ENCODE results near the gene KIF5A. TPM values are rescaled to one million over a fixed set of nuclear protein-coding genes. Genes with fewer than 3 reads are reported as not detected.

Gene KIF5A
- total RNA-seq, 4 donors from 2014 or later = 2.1 to 3.2 (median 2.4) TPM

DNA sequence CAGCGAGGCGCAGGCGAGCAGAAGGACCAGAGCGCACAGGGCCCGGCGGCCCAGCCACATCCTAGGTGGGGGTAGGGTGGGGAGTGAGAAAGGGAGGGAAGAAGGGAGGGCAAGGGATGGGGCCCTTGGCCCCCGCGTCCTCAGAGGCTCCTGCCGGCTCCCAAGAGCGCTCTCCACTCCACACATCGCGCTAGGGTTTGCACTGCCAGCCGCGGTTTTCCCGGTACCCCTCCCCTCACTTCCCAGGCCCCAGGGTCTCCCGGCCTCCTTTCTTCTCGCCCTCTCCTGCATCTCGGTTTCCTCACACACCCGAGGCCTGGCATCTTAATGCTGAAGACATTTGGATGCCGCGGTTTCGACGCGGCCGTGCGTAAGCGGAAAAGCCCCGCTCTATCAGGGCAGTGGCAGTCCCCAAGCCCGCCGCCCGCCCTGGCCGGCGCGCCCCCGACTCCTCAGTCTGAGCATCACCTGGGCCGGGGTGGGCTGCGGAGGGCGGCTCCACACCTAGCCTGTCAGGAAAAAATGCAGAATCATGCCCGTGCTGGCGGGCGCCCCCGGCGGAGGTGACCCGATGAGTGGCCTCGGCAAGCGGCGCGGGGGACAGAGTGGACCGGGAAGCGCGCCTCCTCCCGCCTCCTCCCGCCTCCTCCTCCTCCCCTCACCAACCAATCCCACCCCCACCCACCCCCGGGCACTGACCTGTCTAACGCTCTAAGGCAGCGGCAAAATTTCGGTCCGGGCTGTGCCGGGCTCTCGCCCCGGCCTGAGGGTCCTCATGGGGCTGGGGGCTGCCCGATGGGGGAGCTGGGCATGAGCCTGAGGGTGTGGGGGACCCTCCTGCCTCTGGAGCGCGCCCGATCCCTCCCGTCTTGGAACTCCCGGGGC lies 82.5 kb downstream of the KIF5A start:
- intact Hi-C loops (cut with DNase I) = no loop called here
- WGBS = 1% methylated on average over 37 of the region's 67 CpGs
- Histone ChIP-seq H3K4me1 (peaks cover 16 to 35% (median 29%) of the 10 kb centered on the region in 4 donors), H3K36me3 (peaks cover 0 to 13% (median 4%) of the 10 kb centered on the region in 4 donors), H3K27me3 (peaks cover 0 to 73% (median 10%) of the 10 kb centered on the region in 4 donors), H3K27ac (replicated peaks in 1 of 4) (peak overlapping the region; percentile 30 to 65 (median 58)), H3K4me3 (peak overlapping the region; percentile 61 to 68 (median 63)), H3K9me3 (no peaks in the 10 kb centered on the region)
- TF ChIP-seq EP300 (IDR thresholded peaks at IDR 0.05) = no peak
- TF ChIP-seq, protein P1, sequence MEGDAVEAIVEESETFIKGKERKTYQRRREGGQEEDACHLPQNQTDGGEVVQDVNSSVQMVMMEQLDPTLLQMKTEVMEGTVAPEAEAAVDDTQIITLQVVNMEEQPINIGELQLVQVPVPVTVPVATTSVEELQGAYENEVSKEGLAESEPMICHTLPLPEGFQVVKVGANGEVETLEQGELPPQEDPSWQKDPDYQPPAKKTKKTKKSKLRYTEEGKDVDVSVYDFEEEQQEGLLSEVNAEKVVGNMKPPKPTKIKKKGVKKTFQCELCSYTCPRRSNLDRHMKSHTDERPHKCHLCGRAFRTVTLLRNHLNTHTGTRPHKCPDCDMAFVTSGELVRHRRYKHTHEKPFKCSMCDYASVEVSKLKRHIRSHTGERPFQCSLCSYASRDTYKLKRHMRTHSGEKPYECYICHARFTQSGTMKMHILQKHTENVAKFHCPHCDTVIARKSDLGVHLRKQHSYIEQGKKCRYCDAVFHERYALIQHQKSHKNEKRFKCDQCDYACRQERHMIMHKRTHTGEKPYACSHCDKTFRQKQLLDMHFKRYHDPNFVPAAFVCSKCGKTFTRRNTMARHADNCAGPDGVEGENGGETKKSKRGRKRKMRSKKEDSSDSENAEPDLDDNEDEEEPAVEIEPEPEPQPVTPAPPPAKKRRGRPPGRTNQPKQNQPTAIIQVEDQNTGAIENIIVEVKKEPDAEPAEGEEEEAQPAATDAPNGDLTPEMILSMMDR (IDR thresholded peaks at IDR 0.05) = no peak
- TF ChIP-seq POLR2A (IDR thresholded peaks at IDR 0.05; ENCODE audit: low read depth) = no peak
- no peak for TF ChIP-seq POLR2AphosphoS5 (IDR thresholded peaks at IDR 0.05)
- peak; percentile 87 for DNase-seq (ENCODE audit: extremely low spot score)

DNA sequence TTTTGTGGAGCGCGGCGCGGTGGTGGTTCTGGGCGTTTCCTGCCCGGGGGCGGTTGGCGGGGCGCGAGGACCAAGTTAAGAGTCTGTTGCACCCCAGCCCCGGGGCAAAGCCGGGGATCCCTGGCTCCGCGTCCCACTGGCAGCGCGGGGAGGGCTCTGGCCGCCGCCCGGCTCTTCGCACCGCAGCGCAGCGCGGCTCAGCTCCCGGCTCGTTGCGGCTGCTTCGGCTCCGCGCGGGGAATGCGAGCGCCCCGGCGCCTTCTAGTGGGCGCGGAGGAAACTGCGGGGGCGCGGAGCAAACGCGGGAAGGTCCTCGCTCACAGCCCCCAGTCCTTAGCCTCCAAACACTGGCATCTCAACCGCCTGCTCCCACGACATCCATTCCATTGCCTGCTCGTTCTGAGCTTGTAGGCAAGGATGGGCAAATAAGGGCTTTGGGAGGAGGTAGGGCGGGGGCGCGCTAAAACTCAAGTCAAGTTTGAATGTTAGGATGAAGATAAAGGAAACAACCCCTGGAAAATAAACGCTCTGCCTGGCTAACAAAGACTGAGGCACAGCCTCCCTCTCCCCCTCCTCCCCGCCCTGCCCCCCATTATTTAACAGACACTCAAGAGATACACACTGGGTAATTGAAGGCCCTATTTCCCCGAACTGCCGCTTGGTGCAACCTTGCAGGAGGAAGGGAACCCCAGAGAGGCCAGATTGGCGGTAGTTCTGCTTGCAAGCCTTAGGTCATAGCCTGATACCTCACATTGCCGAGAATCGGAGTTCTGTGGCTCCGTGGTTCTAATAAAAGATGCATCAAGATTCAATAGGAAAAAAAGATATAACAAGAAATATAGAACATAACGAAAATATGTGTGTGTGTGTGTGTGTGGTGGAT lies 83.4 kb downstream of the KIF5A start, which contains the start of gene B4GALNT1:
B4GALNT1 (minus strand) TSS at position 244 of the 883 bp plus-strand sequence. CDS start 1,069 bp downstream, outside the sequence.
- Histone ChIP-seq H3K4me3 (peak within 1 kb of the TSS; percentile 61 to 68 (median 63)), H3K4me1 (peaks cover 16 to 29% (median 26%) of the 10 kb centered on the region in 4 donors), H3K9me3 (no peaks in the 10 kb centered on the region), H3K27me3 (peaks cover 0 to 68% (median 10%) of the 10 kb centered on the region in 4 donors), H3K27ac (replicated peaks in 1 of 4) (peak within 1 kb of the TSS; percentile 30 to 65 (median 58)), H3K36me3 (peaks cover 0 to 7% (median 2%) of the 10 kb centered on the region in 4 donors)
- DNase-seq (ENCODE audit: extremely low spot score) = peak; percentile 92
- intact Hi-C loops (cut with DNase I) = no loop called here
- TF ChIP-seq EP300 (IDR thresholded peaks at IDR 0.05) (no peak), POLR2A (IDR thresholded peaks at IDR 0.05; ENCODE audit: low read depth) (no peak), POLR2AphosphoS5 (IDR thresholded peaks at IDR 0.05) (peak in 1 of 2 donors; percentile 42)
- TF ChIP-seq, protein P1 (IDR thresholded peaks at IDR 0.05) = peak; percentile 84 to 98 (median 87)
- WGBS = 16% methylated on average over 12 of the region's 58 CpGs

Small RNA genes lying within 50 kb of the gene (small RNA-seq; reads per million reads assigned to genes)
- gene MIR616 = 0 reads per million in 3 donors

Other genes with a start within 250 kb of the KIF5A start
- gene R3HDM2, start 119.0 kb upstream of the KIF5A start, total RNA-seq = 10 to 100 TPM; 30.3 to 41.5 (median 35.1) TPM
- not detected for gene INHBC, start 115.3 kb upstream of the KIF5A start, total RNA-seq
- not detected for gene INHBE, start 94.7 kb upstream of the KIF5A start, total RNA-seq
- gene GLI1, start 90.3 kb upstream of the KIF5A start, total RNA-seq = under 1 TPM in 3 of 4 donors, not detected in 1; 0.17 to 0.98 (median 0.84) TPM
- 10 to 100 TPM in 2 of 4 donors, 1 to 10 TPM in 2; 6.0 to 12.9 (median 8.8) TPM for gene ARHGAP9, start 70.2 kb upstream of the KIF5A start, total RNA-seq
- 10 to 100 TPM; 53.2 to 81.0 (median 62.7) TPM for gene MARS1, start 62.0 kb upstream of the KIF5A start, total RNA-seq
- gene DDIT3, start 29.5 kb upstream of the KIF5A start, total RNA-seq = 10 to 100 TPM; 14.4 to 43.9 (median 24.4) TPM
- 10 to 100 TPM; 13.8 to 19.9 (median 16.9) TPM for gene MBD6, start 27.2 kb upstream of the KIF5A start, total RNA-seq
- gene DCTN2, start 2.9 kb upstream of the KIF5A start, total RNA-seq = 100 to 1,000 TPM; 161 to 243 (median 202) TPM
- 10 to 100 TPM; 22.7 to 30.7 (median 29.0) TPM for gene PIP4K2C, start 41.1 kb downstream of the KIF5A start, total RNA-seq
- 10 to 100 TPM; 39.0 to 68.6 (median 46.8) TPM for gene DTX3, start 54.8 kb downstream of the KIF5A start, total RNA-seq
- 100 to 1,000 TPM in 3 of 4 donors, 10 to 100 TPM in 1; 77.7 to 133 (median 111) TPM for gene ARHGEF25, start 61.4 kb downstream of the KIF5A start, total RNA-seq
- 10 to 100 TPM in 2 of 4 donors, 1 to 10 TPM in 2; 2.8 to 10.9 (median 7.3) TPM for gene B4GALNT1, start 83.2 kb downstream of the KIF5A start, total RNA-seq
- gene OS9, start 144.1 kb downstream of the KIF5A start, total RNA-seq = 100 to 1,000 TPM; 139 to 223 (median 148) TPM
- gene AGAP2, start 188.7 kb downstream of the KIF5A start, total RNA-seq = 10 to 100 TPM in 1 of 4 donors, 1 to 10 TPM in 3; 2.5 to 11.2 (median 3.6) TPM
- gene TSPAN31, start 195.0 kb downstream of the KIF5A start, total RNA-seq = 10 to 100 TPM; 34.3 to 45.1 (median 42.1) TPM
- gene CDK4, start 202.3 kb downstream of the KIF5A start, total RNA-seq = 10 to 100 TPM; 43.6 to 85.7 (median 71.3) TPM
- gene MARCHF9, start 205.1 kb downstream of the KIF5A start, total RNA-seq = 10 to 100 TPM in 2 of 4 donors, 1 to 10 TPM in 2; 5.6 to 16.9 (median 10.7) TPM
- under 1 TPM in 2 of 4 donors, not detected in 2; 0.32 to 0.66 TPM for gene CYP27B1, start 217.0 kb downstream of the KIF5A start, total RNA-seq
- 1 to 10 TPM; 4.2 to 9.8 (median 5.7) TPM for gene METTL1, start 222.1 kb downstream of the KIF5A start, total RNA-seq
- gene EEF1AKMT3, start 222.6 kb downstream of the KIF5A start, total RNA-seq = 10 to 100 TPM in 2 of 4 donors, 1 to 10 TPM in 2; 6.6 to 13.2 (median 10.0) TPM
- 10 to 100 TPM; 17.6 to 38.4 (median 29.2) TPM for gene TSFM, start 232.7 kb downstream of the KIF5A start, total RNA-seq

All from esophagus muscularis mucosa (tissue), 4 donors.